Esophagus squamous epithelium (tissue), 5 donors: ENCODE measurements around the gene SLAMF9. TPM values are rescaled to one million over a fixed set of nuclear protein-coding genes. Genes with fewer than 3 reads are reported as not detected.

Experiments used
- DNase-seq: peaks from one replicate; lab custom pipeline; 2025; lab: John Stamatoyannopoulos, UW
- H3K27ac ChIP-seq, 4 donors: fragments of 200-600 bp; sonication (generic); one replicate each; pipeline ENCODE4 v1.5.1; 2016 to 2019; ENCODE audit warnings: mild to moderate bottlenecking in 1 of 4
- H3K27me3 ChIP-seq, 4 donors: fragments of 200-600 bp; sonication (generic); 1 replicate in 3 of 4; 2 replicates in 1 of 4; pipeline versions ENCODE4 v1.5.1 to v1.6.0; 2017 to 2021; ENCODE audit warnings: antibody characterized with exemption in 1 of 4
- H3K36me3 ChIP-seq, 3 donors: fragments of 200-600 bp; sonication (generic); one replicate each; pipeline ENCODE4 v1.5.1; 2016 to 2019
- H3K4me1 ChIP-seq, 3 donors: fragments of 200-600 bp; sonication (generic); one replicate each; pipeline ENCODE4 v1.5.1; 2017 to 2019
- H3K4me3 ChIP-seq, 4 donors: fragments of 200-600 bp; sonication (generic); 1 replicate in 3 of 4; 2 replicates in 1 of 4; pipeline ENCODE4 v1.5.1; 2016 to 2019; ENCODE audit warnings: mild to moderate bottlenecking in 2 of 4, moderate library complexity in 1 of 4
- H3K9me3 ChIP-seq, 3 donors: fragments of 200-600 bp; sonication (generic); one replicate each; pipeline ENCODE4 v1.5.1; 2016 to 2019
- CTCF ChIP-seq, 6 experiments: fragments of 450-650 bp in 4 of 6; fragments of 200-600 bp in 2 of 6; sonication (generic) in 2 of 6; IDR thresholded peaks; one replicate each; pipeline ENCODE4 v1.5.1; 2016 to 2019; ENCODE audit warnings: antibody characterized with exemption in 6 of 6, mild to moderate bottlenecking in 4 of 6, moderate library complexity in 4 of 6
- POLR2A ChIP-seq, 4 donors: fragments of 450-650 bp; IDR thresholded peaks; one replicate each; pipeline ENCODE4 v1.6.1; 2017; ENCODE audit warnings: antibody characterized with exemption in 4 of 4, mild to moderate bottlenecking in 4 of 4, moderate library complexity in 3 of 4
- WGBS, 2 donors: methylation state at CpG; one replicate each; pipeline ENCODE4 v1.1.5; 2018; 5-methylcytosine and 5-hydroxymethylcytosine counted together
- intact Hi-C: fragments of 100-400 bp; cut with DNase I; formaldehyde crosslinking; loops from one replicate; pipeline ENCODE4 v1.15.0; 2022
- total RNA-seq, 4 donors: library from RNA; depleted of rRNA; stranded (reverse); fragments of >200 nt; gene quantifications; one replicate each; pipeline ENCODE4 v1.1.0, GENCODE V29; 2016
- donor health status: DM: yes; HTN: yes; CAD: no.

SLAMF9 gene
- total RNA-seq, 4 donors from 2014 or later = 0.92 to 0.99 TPM; not detected in 2

DNA sequence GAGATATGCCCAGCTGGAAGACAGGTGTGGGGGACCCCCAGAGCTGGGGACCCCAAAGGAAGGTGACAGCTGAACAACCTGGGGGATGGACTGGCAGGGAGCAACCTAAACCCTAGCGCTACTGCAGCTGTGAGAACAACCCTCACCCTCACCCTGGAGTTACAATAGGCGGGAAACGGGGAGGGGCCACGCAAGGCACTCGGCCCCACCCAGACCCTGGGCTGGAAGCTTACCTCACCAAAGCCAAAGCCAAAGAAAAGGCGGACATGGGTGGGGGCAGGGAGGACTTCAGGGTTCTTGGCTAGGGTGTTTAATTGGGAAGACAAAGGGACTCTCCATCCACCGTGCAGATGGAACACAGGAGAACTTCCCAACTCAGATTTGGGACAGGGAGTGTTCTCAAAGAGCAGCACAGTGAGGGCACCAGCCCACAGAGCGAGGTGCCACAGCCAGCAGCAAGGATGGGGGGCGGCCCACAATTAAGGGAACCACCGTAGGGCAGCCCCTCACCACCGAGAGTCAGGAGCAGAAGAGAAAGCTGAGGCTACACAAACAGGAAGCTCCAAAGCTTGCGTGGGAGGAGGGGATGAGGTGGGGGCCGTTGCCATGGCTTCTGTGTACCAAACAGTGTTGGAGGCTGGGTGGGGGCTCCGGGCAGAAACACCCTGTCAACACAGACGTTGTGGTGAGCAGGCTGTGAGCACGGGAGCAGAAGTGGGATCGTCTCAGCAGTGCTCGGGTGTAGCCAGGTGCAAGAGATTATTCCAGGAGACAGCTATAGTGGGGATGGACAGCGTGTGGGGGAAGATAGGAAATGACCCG is 30.6 kb downstream of the SLAMF9 start:
- WGBS, 2 donors = 0 to 1% methylated on average over 12 to 19 of the region's 20 CpGs

GRCh38 chr1:159922511-159923202 is 31.4 kb downstream of the SLAMF9 start:
- peak overlapping the region; percentile 95 to 99 (median 98) for H3K27ac ChIP-seq
- peaks cover 25 to 85% (median 62%) of the 10 kb centered on the region in 3 donors for H3K4me1 ChIP-seq
- TF ChIP-seq CTCF (IDR thresholded peaks at IDR 0.05) = no peak
- TF ChIP-seq POLR2A (IDR thresholded peaks at IDR 0.05) = no peak
- H3K4me3 ChIP-seq = peak overlapping the region; percentile 63 to 99 (median 87)
- no peaks in the 10 kb centered on the region for H3K9me3 ChIP-seq
- intact Hi-C loops = no loop called here
- no peaks in the 10 kb centered on the region for H3K27me3 ChIP-seq
- WGBS, 2 donors = 33% methylated on average over 1 to 4 of the region's 8 CpGs
- DNase-seq = no peak
- H3K36me3 ChIP-seq = peaks cover 23 to 41% (median 25%) of the 10 kb centered on the region in 3 donors

More for the DNA sequence above, 30.6 kb downstream of the SLAMF9 start:
- H3K27me3 ChIP-seq = no peaks in the 10 kb centered on the region
- H3K4me1 ChIP-seq = peaks cover 20 to 82% (median 54%) of the 10 kb centered on the region in 3 donors
- peaks cover 21 to 41% (median 22%) of the 10 kb centered on the region in 3 donors for H3K36me3 ChIP-seq
- intact Hi-C loops = no loop called here
- H3K4me3 ChIP-seq = peak overlapping the region; percentile 63 to 99 (median 87)
- peak overlapping the region; percentile 95 to 99 (median 98) for H3K27ac ChIP-seq
- peak; percentile 62 for DNase-seq
- TF ChIP-seq POLR2A (IDR thresholded peaks at IDR 0.05) = peak in 3 of 4 donors; percentile 43 to 74 (median 52)
- no peak for TF ChIP-seq CTCF (IDR thresholded peaks at IDR 0.05)
- H3K9me3 ChIP-seq = no peaks in the 10 kb centered on the region

GRCh38 chr1:159921700-159922504 is 32.1 kb downstream of the SLAMF9 start:
- TF ChIP-seq POLR2A (IDR thresholded peaks at IDR 0.05) (no peak), CTCF (IDR thresholded peaks at IDR 0.05) (no peak)
- H3K4me1 ChIP-seq = peaks cover 28 to 90% (median 69%) of the 10 kb centered on the region in 3 donors
- peak overlapping the region; percentile 95 to 99 (median 98) for H3K27ac ChIP-seq
- DNase-seq = no peak
- intact Hi-C loops = no loop called here
- WGBS, 2 donors = 31 to 42% methylated on average over 7 to 16 of the region's 18 CpGs
- H3K36me3 ChIP-seq = peaks cover 23 to 41% (median 25%) of the 10 kb centered on the region in 3 donors
- peak overlapping the region in 3 of 4 donors; percentile 63 to 99 (median 84) for H3K4me3 ChIP-seq
- no peaks in the 10 kb centered on the region for H3K27me3 ChIP-seq
- H3K9me3 ChIP-seq = no peaks in the 10 kb centered on the region

GRCh38 chr1:159921251-159921650 is 32.8 kb downstream of the SLAMF9 start:
- WGBS, 2 donors = 17 to 33% methylated on average over 1 of the region's 1 CpG
- intact Hi-C loops = no loop called here
- TF ChIP-seq CTCF (IDR thresholded peaks at IDR 0.05) = no peak
- TF ChIP-seq POLR2A (IDR thresholded peaks at IDR 0.05) = no peak
- DNase-seq = no peak
- H3K9me3 ChIP-seq = no peaks in the 10 kb centered on the region
- H3K36me3 ChIP-seq = peaks cover 23 to 47% (median 25%) of the 10 kb centered on the region in 3 donors
- no peaks in the 10 kb centered on the region for H3K27me3 ChIP-seq
- peaks cover 31 to 90% (median 75%) of the 10 kb centered on the region in 3 donors for H3K4me1 ChIP-seq
- H3K27ac ChIP-seq = peak overlapping the region; percentile 95 to 99 (median 98)
- H3K4me3 ChIP-seq = peak overlapping the region in 1 of 4 donors; percentile 99
